IMR-90 (cell line): ENCODE results near the gene RNF34. TPM values are rescaled to one million over a fixed set of nuclear protein-coding genes. Genes with fewer than 3 reads are reported as not detected.

Experiments
- ATAC-seq: fragments of 200-7000 bp; cut with Tn5 transposase; 2 replicates; pipeline ENCODE4 v1.9.1; 2020; ENCODE audit warnings: low read depth, mild to moderate bottlenecking, moderate library complexity
- BruUV-seq: library from RNA; stranded (reverse); fragments of 400-500 nt; replicated peaks from 2 replicates; lab custom pipeline; 2021; lab: Mats Ljungman, UMichigan
- CTCF ChIA-PET: fragments of 300-600 bp; formaldehyde crosslinking; extraction: SDS; loops from one replicate; lab custom pipeline; 2021; ENCODE audit warnings: antibody characterized with exemption; lab: Yijun Ruan, JAX
- POLR2A ChIA-PET: fragments of 300-600 bp; sonication (Branson Sonifier 250); formaldehyde crosslinking; loops from one replicate; lab custom pipeline; 2022; ENCODE audit warnings: antibody characterized with exemption; ENCODE audit not compliant: unreplicated experiment; lab: Charles Lee
- DNase-seq: peaks from one replicate; pipeline ENCODE4 v3.0.0; 2013
- H2AFZ ChIP-seq: replicated peaks from 2 replicates; pipeline ENCODE3; 2013; ENCODE audit warnings: low read length, mild to moderate bottlenecking; ENCODE audit not compliant: poor library complexity
- H2AK5ac ChIP-seq: 2 replicates; pipeline ENCODE4 v1.6.1; 2013; ENCODE audit warnings: low read depth, low read length, inconsistent platforms
- H2AK9ac ChIP-seq: replicated peaks from 2 replicates; pipeline ENCODE3; 2013; ENCODE audit warnings: mild to moderate bottlenecking, low read depth, low read length, moderate library complexity; ENCODE audit not compliant: poor library complexity
- H2BK120ac ChIP-seq: 2 replicates; pipeline ENCODE4 v1.6.1; 2013; ENCODE audit warnings: low read depth, low read length, inconsistent platforms
- H2BK15ac ChIP-seq: 3 replicates; pipeline ENCODE4 v1.6.1; 2013; ENCODE audit warnings: low read depth, low read length, inconsistent platforms
- H2BK20ac ChIP-seq: 2 replicates; pipeline ENCODE4 v1.6.1; 2013; ENCODE audit warnings: low read depth, mild to moderate bottlenecking, inconsistent platforms, low read length, moderate library complexity
- H2BK5ac ChIP-seq: 2 replicates; pipeline ENCODE4 v1.6.1; 2013; ENCODE audit warnings: mild to moderate bottlenecking, low read depth, low read length, inconsistent platforms; ENCODE audit not compliant: poor library complexity, severe bottlenecking
- H3K14ac ChIP-seq: replicated peaks from 2 replicates; pipeline ENCODE4 v1.6.1; 2013; ENCODE audit warnings: low read depth, low read length, inconsistent platforms
- H3K18ac ChIP-seq: 2 replicates; pipeline ENCODE4 v1.6.1; 2013; ENCODE audit warnings: low read depth, low read length, control low read depth
- H3K23ac ChIP-seq: 2 replicates; pipeline ENCODE4 v1.6.1; 2013; ENCODE audit warnings: low read depth, low read length, inconsistent platforms
- H3K27ac ChIP-seq: 2 replicates; pipeline ENCODE4 v1.5.1; 2013; ENCODE audit warnings: mild to moderate bottlenecking, control low read depth, low read length; ENCODE audit not compliant: insufficient read depth
- H3K27me3 ChIP-seq: 2 replicates; pipeline ENCODE4 v1.6.1; 2013; ENCODE audit warnings: low read length; ENCODE audit not compliant: control insufficient read depth, insufficient read depth
- H3K36me3 ChIP-seq: 2 replicates; pipeline ENCODE4 v1.6.1; 2013; ENCODE audit warnings: low read length, mixed read lengths; ENCODE audit not compliant: control insufficient read depth, insufficient read depth
- H3K4ac ChIP-seq: 2 replicates; pipeline ENCODE4 v1.6.1; 2013; ENCODE audit warnings: low read depth, low read length, inconsistent platforms
- H3K4me1 ChIP-seq: 2 replicates; pipeline ENCODE4 v1.6.1; 2013; ENCODE audit warnings: low read length, mixed read lengths; ENCODE audit not compliant: control insufficient read depth, insufficient read depth
- H3K4me2 ChIP-seq: 2 replicates; pipeline ENCODE4 v1.6.1; 2013; ENCODE audit warnings: low read depth, mild to moderate bottlenecking, control low read depth, low read length, moderate library complexity
- H3K4me3 ChIP-seq: 2 replicates; pipeline ENCODE4 v1.5.1; 2013; ENCODE audit warnings: low read depth, mild to moderate bottlenecking, control low read depth, low read length, moderate library complexity; ENCODE audit not compliant: insufficient read depth
- H3K56ac ChIP-seq: 2 replicates; pipeline ENCODE4 v1.6.1; 2013; ENCODE audit warnings: low read length, inconsistent platforms; ENCODE audit not compliant: insufficient read depth; ENCODE audit errors: extremely low read depth
- H3K79me1 ChIP-seq, 2 experiments: 2 replicates each; pipeline ENCODE4 v1.6.1; 2013; ENCODE audit warnings: low read length in 2 of 2, inconsistent platforms in 1 of 2, low read depth in 1 of 2
- H3K9ac ChIP-seq: 2 replicates; pipeline ENCODE4 v1.6.1; 2013; ENCODE audit warnings: low read depth, low read length, control low read depth
- H3K9me1 ChIP-seq: 2 replicates; pipeline ENCODE4 v1.6.1; 2013; ENCODE audit warnings: low read length, inconsistent platforms; ENCODE audit not compliant: insufficient read depth
- H3K9me3 ChIP-seq: 2 replicates; pipeline ENCODE4 v1.6.1; 2013; ENCODE audit warnings: low read length; ENCODE audit not compliant: control insufficient read depth, insufficient read depth
- H4K20me1 ChIP-seq: 2 replicates; pipeline ENCODE4 v1.6.1; 2013; ENCODE audit warnings: low read length, inconsistent platforms; ENCODE audit not compliant: insufficient read depth
- H4K5ac ChIP-seq: 2 replicates; pipeline ENCODE4 v1.6.1; 2013; ENCODE audit warnings: mild to moderate bottlenecking, low read depth, low read length, control low read depth
- H4K8ac ChIP-seq, 2 experiments: 2 replicates each; pipeline ENCODE4 v1.6.1; 2013; ENCODE audit warnings: low read depth in 2 of 2, low read length in 2 of 2, control low read depth in 1 of 2, inconsistent platforms in 1 of 2
- H4K91ac ChIP-seq: 2 replicates; pipeline ENCODE4 v1.6.1; 2013; ENCODE audit warnings: low read depth, low read length, inconsistent platforms; ENCODE audit not compliant: insufficient read depth
- BHLHE40 ChIP-seq: fragments of 150-350 bp; IDR thresholded peaks from 2 replicates; pipeline ENCODE4 v1.6.1; 2016; ENCODE audit warnings: mild to moderate bottlenecking, low read depth, low read length
- CEBPB ChIP-seq: IDR thresholded peaks from 2 replicates; pipeline ENCODE4 v1.6.1; 2012; ENCODE audit warnings: low read depth, low read length, improper control_type of control experiment
- CHD1 ChIP-seq: IDR thresholded peaks from 2 replicates; pipeline ENCODE4 v1.6.1; 2012; ENCODE audit warnings: low read depth, low read length, improper control_type of control experiment
- FOS ChIP-seq: fragments of 150-350 bp; IDR thresholded peaks from 2 replicates; pipeline ENCODE4 v1.6.1; 2016; ENCODE audit warnings: low read depth, low read length
- MAFK ChIP-seq: IDR thresholded peaks from 2 replicates; pipeline ENCODE4 v1.6.1; 2012; ENCODE audit warnings: low read depth, low read length, improper control_type of control experiment
- MAZ ChIP-seq: IDR thresholded peaks from 2 replicates; pipeline ENCODE4 v1.6.1; 2012; ENCODE audit warnings: low read depth, mild to moderate bottlenecking, low read length, improper control_type of control experiment, moderate library complexity, borderline replicate concordance
- MXI1 ChIP-seq: IDR thresholded peaks from 2 replicates; pipeline ENCODE4 v1.6.1; 2012; ENCODE audit warnings: low read depth, mild to moderate bottlenecking, low read length, moderate library complexity, borderline replicate concordance
- NFE2L2 ChIP-seq: fragments of 150-350 bp; IDR thresholded peaks from 2 replicates; pipeline ENCODE4 v1.6.1; 2016; ENCODE audit warnings: low read depth, mild to moderate bottlenecking, low read length
- POLR2A ChIP-seq: IDR thresholded peaks from 2 replicates; pipeline ENCODE4 v1.6.1; 2012; ENCODE audit warnings: mild to moderate bottlenecking, low read depth, low read length
- RAD21 ChIP-seq: IDR thresholded peaks from 2 replicates; pipeline ENCODE4 v1.6.1; 2012; ENCODE audit warnings: low read length, improper control_type of control experiment
- RCOR1 ChIP-seq: IDR thresholded peaks from 2 replicates; pipeline ENCODE4 v1.6.1; 2012; ENCODE audit warnings: mild to moderate bottlenecking, low read length, improper control_type of control experiment; ENCODE audit not compliant: insufficient replicate concordance
- RFX5 ChIP-seq: IDR thresholded peaks from 2 replicates; pipeline ENCODE4 v1.8.0; 2012; ENCODE audit warnings: low read depth, mild to moderate bottlenecking, low read length, moderate library complexity
- SMC3 ChIP-seq: fragments of 150-350 bp; IDR thresholded peaks from 2 replicates; pipeline ENCODE4 v1.6.1; 2016; ENCODE audit warnings: low read depth, mild to moderate bottlenecking, antibody characterized with exemption, low read length, moderate library complexity
- WGBS, 2 experiments: methylation state at CpG; one replicate each; pipeline versions ENCODE4 v1.1.5 to v1.1.7; 2013; ENCODE audit warnings: missing lambda C conversion rate in 2 of 2; ENCODE audit not compliant: insufficient read length in 1 of 2; ENCODE audit errors: extremely low coverage in 2 of 2; 5-methylcytosine and 5-hydroxymethylcytosine counted together
- dilution Hi-C: fragments of 300-500 bp; cut with HindIII; formaldehyde crosslinking; loops from one replicate; pipeline ENCODE4 v1.14.3; 2018; ENCODE audit warnings: low sequenced_read_pairs; ENCODE audit not compliant: unreplicated experiment
- in situ Hi-C: fragments of 300-500 bp; cut with MboI; formaldehyde crosslinking; loops from 3 replicates; pipeline ENCODE4 v1.14.3; 2019; ENCODE audit warnings: low sequenced_read_pairs, inconsistent platforms, mixed read lengths
- intact Hi-C: fragments of 100-400 bp; cut with micrococcal nuclease; formaldehyde crosslinking; loops from 2 replicates; pipeline ENCODE4 v1.10.0; 2022
- polyA plus RNA-seq, 3 experiments: library from polyadenylated mRNA; depleted of rRNA; stranded (reverse); fragments of >200 nt; gene quantifications; 2 replicates each; pipeline ENCODE4 v1.2.3, GENCODE V29; 2012; ENCODE audit warnings: low replicate concordance in 1 of 3
- total RNA-seq: library from RNA; depleted of rRNA; stranded (reverse); fragments of >200 nt; gene quantifications from 2 replicates; pipeline ENCODE4 v1.2.3, GENCODE V29; 2012
- TF ChIP-seq, protein P1 (sequence below): fragments of 150-350 bp; IDR thresholded peaks from 2 replicates; pipeline ENCODE4 v1.6.1; 2017; ENCODE audit warnings: mild to moderate bottlenecking, antibody characterized with exemption, low read length, low read depth
- TF ChIP-seq, protein P2 (sequence below): conservative IDR thresholded peaks from 2 replicates; pipeline ENCODE4 v1.5.1; 2012; ENCODE audit warnings: mild to moderate bottlenecking, low read depth, low read length, improper control_type of control experiment
- TF ChIP-seq, protein P3 (sequence below): fragments of 150-350 bp; IDR thresholded peaks from 2 replicates; pipeline ENCODE4 v1.6.1; 2016; ENCODE audit warnings: low read depth, mild to moderate bottlenecking, low read length, moderate library complexity, borderline replicate concordance

The RNF34 gene
- total and polyA plus RNA-seq, 2 of the 4 experiments (the other 2 are of a cell fraction), result 33.2 to 69.5 TPM

DNA sequence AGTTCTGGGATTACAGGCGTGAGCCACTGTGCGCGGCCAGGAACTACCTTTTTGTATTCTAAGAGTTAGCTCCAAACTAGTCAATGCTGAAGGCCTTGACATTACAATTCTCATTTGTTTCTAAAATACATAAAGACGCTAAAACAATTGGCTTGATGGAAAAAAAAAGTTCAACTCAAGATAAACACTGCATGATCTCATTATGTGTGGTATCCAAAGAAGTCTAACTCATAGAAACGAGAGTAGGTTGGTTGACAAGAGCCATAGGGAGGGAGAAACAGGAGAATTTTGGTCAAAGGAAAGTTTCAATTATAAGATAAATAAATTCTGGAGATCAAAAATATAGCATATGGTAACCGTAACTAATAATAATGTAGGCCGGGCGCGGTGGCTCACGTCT is 20.0 kb upstream of the RNF34 start:
- Histone ChIP-seq H3K14ac (no peak overlapping the region), H2BK120ac (no peak overlapping the region), H4K8ac (no peak overlapping the region), H3K36me3 (no peaks in the 10 kb centered on the region), H3K4me1 (no peaks in the 10 kb centered on the region), H4K5ac (no peak overlapping the region), H2BK20ac (no peak overlapping the region), H3K27ac (no peak overlapping the region), H3K9me3 (no peaks in the 10 kb centered on the region), H3K79me1 (no peaks in the 10 kb centered on the region), H2AK5ac (no peak overlapping the region), H3K4me3 (no peak overlapping the region), H4K91ac (no peak overlapping the region), H3K4ac (no peak overlapping the region), H2AK9ac (no peak overlapping the region), H2BK15ac (no peak overlapping the region), H3K4me2 (no peak overlapping the region), H3K56ac (no peak overlapping the region), H3K18ac (no peak overlapping the region), H3K23ac (no peak overlapping the region), H3K9me1 (no peaks in the 10 kb centered on the region), H3K9ac (no peak overlapping the region), H2AFZ (no peak overlapping the region), H3K27me3 (no peaks in the 10 kb centered on the region), H4K20me1 (no peaks in the 10 kb centered on the region), H2BK5ac (no peak overlapping the region)
- in situ Hi-C loops (no loop called here), intact Hi-C loops (no loop called here), dilution Hi-C loops (no loop called here)
- ATAC-seq (peak; percentile 62; the same call in 1 of the 2 replicates), DNase-seq (peak; percentile 52)
- ChIA-PET POLR2A (no interaction called here), CTCF (no interaction called here)
- TF ChIP-seq CHD1, result no peak
- no peak for TF ChIP-seq FOS
- TF ChIP-seq, protein P1, sequence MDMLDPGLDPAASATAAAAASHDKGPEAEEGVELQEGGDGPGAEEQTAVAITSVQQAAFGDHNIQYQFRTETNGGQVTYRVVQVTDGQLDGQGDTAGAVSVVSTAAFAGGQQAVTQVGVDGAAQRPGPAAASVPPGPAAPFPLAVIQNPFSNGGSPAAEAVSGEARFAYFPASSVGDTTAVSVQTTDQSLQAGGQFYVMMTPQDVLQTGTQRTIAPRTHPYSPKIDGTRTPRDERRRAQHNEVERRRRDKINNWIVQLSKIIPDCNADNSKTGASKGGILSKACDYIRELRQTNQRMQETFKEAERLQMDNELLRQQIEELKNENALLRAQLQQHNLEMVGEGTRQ, result no peak
- TF ChIP-seq, protein P2, sequence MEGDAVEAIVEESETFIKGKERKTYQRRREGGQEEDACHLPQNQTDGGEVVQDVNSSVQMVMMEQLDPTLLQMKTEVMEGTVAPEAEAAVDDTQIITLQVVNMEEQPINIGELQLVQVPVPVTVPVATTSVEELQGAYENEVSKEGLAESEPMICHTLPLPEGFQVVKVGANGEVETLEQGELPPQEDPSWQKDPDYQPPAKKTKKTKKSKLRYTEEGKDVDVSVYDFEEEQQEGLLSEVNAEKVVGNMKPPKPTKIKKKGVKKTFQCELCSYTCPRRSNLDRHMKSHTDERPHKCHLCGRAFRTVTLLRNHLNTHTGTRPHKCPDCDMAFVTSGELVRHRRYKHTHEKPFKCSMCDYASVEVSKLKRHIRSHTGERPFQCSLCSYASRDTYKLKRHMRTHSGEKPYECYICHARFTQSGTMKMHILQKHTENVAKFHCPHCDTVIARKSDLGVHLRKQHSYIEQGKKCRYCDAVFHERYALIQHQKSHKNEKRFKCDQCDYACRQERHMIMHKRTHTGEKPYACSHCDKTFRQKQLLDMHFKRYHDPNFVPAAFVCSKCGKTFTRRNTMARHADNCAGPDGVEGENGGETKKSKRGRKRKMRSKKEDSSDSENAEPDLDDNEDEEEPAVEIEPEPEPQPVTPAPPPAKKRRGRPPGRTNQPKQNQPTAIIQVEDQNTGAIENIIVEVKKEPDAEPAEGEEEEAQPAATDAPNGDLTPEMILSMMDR, result no peak
- no peak for TF ChIP-seq SMC3
- no peak for TF ChIP-seq RAD21
- TF ChIP-seq RCOR1, result no peak
- TF ChIP-seq MAZ, result no peak
- TF ChIP-seq NFE2L2, result no peak
- TF ChIP-seq CEBPB, result no peak
- no peak for TF ChIP-seq POLR2A
- no peak for TF ChIP-seq MAFK
- no peak for TF ChIP-seq RFX5
- no peak for TF ChIP-seq BHLHE40
- TF ChIP-seq, protein P3, sequence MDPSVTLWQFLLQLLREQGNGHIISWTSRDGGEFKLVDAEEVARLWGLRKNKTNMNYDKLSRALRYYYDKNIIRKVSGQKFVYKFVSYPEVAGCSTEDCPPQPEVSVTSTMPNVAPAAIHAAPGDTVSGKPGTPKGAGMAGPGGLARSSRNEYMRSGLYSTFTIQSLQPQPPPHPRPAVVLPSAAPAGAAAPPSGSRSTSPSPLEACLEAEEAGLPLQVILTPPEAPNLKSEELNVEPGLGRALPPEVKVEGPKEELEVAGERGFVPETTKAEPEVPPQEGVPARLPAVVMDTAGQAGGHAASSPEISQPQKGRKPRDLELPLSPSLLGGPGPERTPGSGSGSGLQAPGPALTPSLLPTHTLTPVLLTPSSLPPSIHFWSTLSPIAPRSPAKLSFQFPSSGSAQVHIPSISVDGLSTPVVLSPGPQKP, result no peak
- no peak for TF ChIP-seq MXI1
- no CpG with 5 or more reads among the region's 10 CpGs for WGBS, 2 experiments
- BruUV-seq, result no TSS peak
